Transverse colon (tissue), 4 donors: ENCODE data around the gene VTCN1.

Experiments used
- POLR2A ChIP-seq: fragments of 450-650 bp; IDR thresholded peaks from one replicate; pipeline ENCODE4 v1.6.1; 2016; ENCODE audit warnings: antibody characterized with exemption, mild to moderate bottlenecking, moderate library complexity
- POLR2AphosphoS5 ChIP-seq, 3 donors: sonication (generic); formaldehyde crosslinking; IDR thresholded peaks; one replicate each; pipeline ENCODE4 v1.6.1; 2016; ENCODE audit warnings: antibody characterized with exemption in 3 of 3
- TF ChIP-seq, protein P1 (sequence below), 5 experiments: fragments of 200-600 bp in 3 of 5; fragments of 450-650 bp in 2 of 5; sonication (generic) in 3 of 5; IDR thresholded peaks; 1 replicate in 2 of 5; 2 replicates in 3 of 5; pipeline ENCODE4 v1.5.1; 2016 to 2017; ENCODE audit warnings: antibody characterized with exemption in 5 of 5, inconsistent platforms in 3 of 5, mild to moderate bottlenecking in 2 of 5, moderate library complexity in 1 of 5

DNA sequence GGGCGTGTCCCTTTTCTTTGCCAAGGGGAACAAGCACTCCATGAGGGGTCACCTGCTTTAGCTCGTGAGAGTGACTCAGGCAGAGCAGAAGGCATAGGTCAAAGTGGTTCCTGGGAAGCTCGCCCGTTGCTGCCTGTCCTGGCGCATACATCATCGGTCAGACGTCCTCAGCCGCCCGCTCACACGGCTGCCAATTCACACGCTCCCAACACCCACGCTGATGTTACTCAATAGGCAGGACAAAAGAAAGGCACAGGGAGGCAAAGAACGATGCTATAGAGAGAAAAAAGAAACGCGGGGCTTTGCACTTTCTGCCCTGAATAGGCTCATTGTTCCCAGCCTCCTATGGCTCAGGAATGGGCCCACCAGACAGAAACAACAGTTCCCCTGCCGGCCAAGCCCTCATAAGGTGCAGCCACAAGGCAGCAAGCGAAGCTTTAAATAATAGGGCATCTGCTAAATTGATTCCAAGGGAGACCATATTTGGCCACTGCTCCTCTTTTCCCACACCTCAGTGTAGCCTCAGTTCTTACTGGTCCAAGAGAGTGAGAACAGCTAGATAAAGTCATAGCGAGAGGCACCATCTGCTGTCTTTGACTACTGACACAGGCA, 38.7 kb downstream of the VTCN1 start:
- TF ChIP-seq POLR2A (no peak), POLR2AphosphoS5 (IDR thresholded peaks at IDR 0.05) (no peak)
- TF ChIP-seq, protein P1, sequence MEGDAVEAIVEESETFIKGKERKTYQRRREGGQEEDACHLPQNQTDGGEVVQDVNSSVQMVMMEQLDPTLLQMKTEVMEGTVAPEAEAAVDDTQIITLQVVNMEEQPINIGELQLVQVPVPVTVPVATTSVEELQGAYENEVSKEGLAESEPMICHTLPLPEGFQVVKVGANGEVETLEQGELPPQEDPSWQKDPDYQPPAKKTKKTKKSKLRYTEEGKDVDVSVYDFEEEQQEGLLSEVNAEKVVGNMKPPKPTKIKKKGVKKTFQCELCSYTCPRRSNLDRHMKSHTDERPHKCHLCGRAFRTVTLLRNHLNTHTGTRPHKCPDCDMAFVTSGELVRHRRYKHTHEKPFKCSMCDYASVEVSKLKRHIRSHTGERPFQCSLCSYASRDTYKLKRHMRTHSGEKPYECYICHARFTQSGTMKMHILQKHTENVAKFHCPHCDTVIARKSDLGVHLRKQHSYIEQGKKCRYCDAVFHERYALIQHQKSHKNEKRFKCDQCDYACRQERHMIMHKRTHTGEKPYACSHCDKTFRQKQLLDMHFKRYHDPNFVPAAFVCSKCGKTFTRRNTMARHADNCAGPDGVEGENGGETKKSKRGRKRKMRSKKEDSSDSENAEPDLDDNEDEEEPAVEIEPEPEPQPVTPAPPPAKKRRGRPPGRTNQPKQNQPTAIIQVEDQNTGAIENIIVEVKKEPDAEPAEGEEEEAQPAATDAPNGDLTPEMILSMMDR (IDR thresholded peaks at IDR 0.05), result no peak
